Stomach (tissue), 4 donors: Measurements from ENCODE around the gene THAP12.
A peak's percentile ranks its signal among the peaks of the same experiment; 100 is the strongest.

Experiments used
- EP300 ChIP-seq: sonication (generic); formaldehyde crosslinking; IDR thresholded peaks from one replicate; pipeline ENCODE4 v1.6.1; 2017; ENCODE audit warnings: antibody characterized with exemption
- POLR2A ChIP-seq, 4 donors: fragments of 450-650 bp; IDR thresholded peaks; one replicate each; pipeline ENCODE4 v1.6.1; 2016; ENCODE audit warnings: antibody characterized with exemption in 4 of 4, control low read depth in 2 of 4, mild to moderate bottlenecking in 1 of 4, moderate library complexity in 1 of 4
- POLR2AphosphoS5 ChIP-seq, 3 donors: sonication (generic); formaldehyde crosslinking; IDR thresholded peaks; one replicate each; pipeline ENCODE4 v1.6.1; 2016; ENCODE audit warnings: antibody characterized with exemption in 3 of 3
- TF ChIP-seq, protein P1 (sequence below), 7 experiments: fragments of 450-650 bp in 4 of 7; fragments of 200-600 bp in 3 of 7; sonication (generic) in 3 of 7; IDR thresholded peaks; one replicate each; pipeline ENCODE4 v1.5.1; 2016 to 2019; ENCODE audit warnings: antibody characterized with exemption in 7 of 7, control low read depth in 2 of 7, mild to moderate bottlenecking in 1 of 7

DNA sequence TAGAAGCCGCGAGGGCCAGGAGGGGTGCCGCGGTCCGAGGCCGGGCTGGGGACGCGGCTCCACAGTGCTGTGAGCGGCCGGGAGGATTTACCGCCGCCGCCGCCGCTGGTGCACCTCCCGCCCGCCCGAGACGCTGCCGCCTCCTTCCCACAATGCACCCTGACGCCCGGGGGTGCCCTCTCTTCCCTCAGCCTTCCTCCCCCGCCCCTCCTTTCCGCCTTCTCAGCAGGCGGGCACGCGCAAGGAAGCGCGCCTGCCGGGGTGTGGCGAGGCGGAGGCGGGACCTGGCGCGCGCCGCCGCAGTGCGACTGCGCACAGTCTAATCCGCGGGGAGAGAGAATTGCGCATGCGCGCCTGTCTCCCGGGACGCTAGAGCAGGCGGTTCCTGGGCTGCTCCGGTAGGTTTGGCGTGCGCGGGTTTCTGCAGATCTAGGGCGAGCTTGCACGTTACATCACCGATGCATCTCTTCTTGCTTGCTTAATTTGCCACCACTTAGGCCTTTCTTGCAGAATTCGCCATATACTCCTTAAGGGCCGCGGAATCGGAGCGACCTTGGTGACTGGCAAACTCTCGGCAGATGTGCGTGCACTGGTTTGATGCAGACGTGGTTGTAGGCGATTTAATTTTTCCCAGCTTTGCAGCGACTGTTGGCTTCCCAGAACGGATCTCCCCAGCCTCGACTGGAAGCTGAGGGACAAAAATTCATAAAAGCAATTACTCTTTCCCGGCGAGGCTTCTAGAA, at the start of gene THAP12, which contains the start of gene GVQW3:
- TF ChIP-seq POLR2A (IDR thresholded peaks at IDR 0.05), result no peak
- TF ChIP-seq, protein P1, sequence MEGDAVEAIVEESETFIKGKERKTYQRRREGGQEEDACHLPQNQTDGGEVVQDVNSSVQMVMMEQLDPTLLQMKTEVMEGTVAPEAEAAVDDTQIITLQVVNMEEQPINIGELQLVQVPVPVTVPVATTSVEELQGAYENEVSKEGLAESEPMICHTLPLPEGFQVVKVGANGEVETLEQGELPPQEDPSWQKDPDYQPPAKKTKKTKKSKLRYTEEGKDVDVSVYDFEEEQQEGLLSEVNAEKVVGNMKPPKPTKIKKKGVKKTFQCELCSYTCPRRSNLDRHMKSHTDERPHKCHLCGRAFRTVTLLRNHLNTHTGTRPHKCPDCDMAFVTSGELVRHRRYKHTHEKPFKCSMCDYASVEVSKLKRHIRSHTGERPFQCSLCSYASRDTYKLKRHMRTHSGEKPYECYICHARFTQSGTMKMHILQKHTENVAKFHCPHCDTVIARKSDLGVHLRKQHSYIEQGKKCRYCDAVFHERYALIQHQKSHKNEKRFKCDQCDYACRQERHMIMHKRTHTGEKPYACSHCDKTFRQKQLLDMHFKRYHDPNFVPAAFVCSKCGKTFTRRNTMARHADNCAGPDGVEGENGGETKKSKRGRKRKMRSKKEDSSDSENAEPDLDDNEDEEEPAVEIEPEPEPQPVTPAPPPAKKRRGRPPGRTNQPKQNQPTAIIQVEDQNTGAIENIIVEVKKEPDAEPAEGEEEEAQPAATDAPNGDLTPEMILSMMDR (IDR thresholded peaks at IDR 0.05), result peak in 1 of 7 experiments; percentile 20
- no peak for TF ChIP-seq EP300
- TF ChIP-seq POLR2AphosphoS5 (IDR thresholded peaks at IDR 0.05), result peak; percentile 83 to 97 (median 85)
